ENCODE data around the gene TBC1D10A. TPM values are rescaled to one million over a fixed set of nuclear protein-coding genes. Genes with fewer than 3 reads are reported as not detected.

Gene TBC1D10A
- polyA plus RNA-seq, 1 of the 3 experiments (the other 2 are of a cell fraction), result 15.3 TPM

- no peak overlapping the region for H3K4me3 ChIP-seq (ENCODE audit: low read depth in 2 of 2, low read length in 1 of 2)
- H4K20me1 ChIP-seq (ENCODE audit: insufficient read depth), result no peaks in the 10 kb centered on the region
- ChIA-PET POLR2A (interaction anchor here (0.6 kb wide), 1 partner anchor 699 kb away, joined by 3 read pairs; no protein-coding TSS in a partner anchor), CTCF (interaction anchor here (1.3 to 3.8 kb wide), 3 partner anchors 10 to 158 kb away, joined by 7 to 25 read pairs (median 9); no protein-coding TSS in a partner anchor)
- DNase-seq, result no peak
- H3K36me3 ChIP-seq (replicated peaks in 1 of 2; ENCODE audit: control insufficient read depth in 1 of 2, insufficient read depth in 2 of 2, low read length in 1 of 2), result no peaks in the 10 kb centered on the region
- H3K27me3 ChIP-seq (ENCODE audit: insufficient read depth), result no peaks in the 10 kb centered on the region
- TF ChIP-seq RCOR1 (IDR thresholded peaks at IDR 0.05; ENCODE audit: low read length), result no peak
- TF ChIP-seq FOSL2 (IDR thresholded peaks at IDR 0.05; ENCODE audit: borderline replicate concordance, low read depth), result no peak
- no peak for TF ChIP-seq POLR2AphosphoS5 (IDR thresholded peaks at IDR 0.05; ENCODE audit: low read depth, low read length)
- no peaks in the 10 kb centered on the region for H3F3A ChIP-seq (replicated peaks; ENCODE audit: insufficient read depth)
- no peaks in the 10 kb centered on the region for H3K9me2 ChIP-seq
- H3K79me2 ChIP-seq (ENCODE audit: insufficient read depth), result no peaks in the 10 kb centered on the region
- H2AFZ ChIP-seq (ENCODE audit: low read depth), result no peak overlapping the region
- no peak overlapping the region for H3K9ac ChIP-seq
- no peak overlapping the region for H3K4me2 ChIP-seq
- H3K4me1 ChIP-seq (ENCODE audit: control insufficient read depth in 1 of 2, insufficient read depth in 2 of 2, low read depth in 1 of 2, low read length in 1 of 2), result peaks cover 3 to 5% of the 10 kb centered on the region in 2 experiments; a peak in 2 of 4 replicates
- 86% methylated on average over 1 of the region's 9 CpGs for WGBS (ENCODE audit: low lambda C conversion rate)
- no peak overlapping the region for H3K27ac ChIP-seq (ENCODE audit: low read depth in 2 of 2, low read length in 1 of 2)
- no peaks in the 10 kb centered on the region for H3K9me3 ChIP-seq
Measured at GRCh38 chr22:30265131-30265720, 61.5 kb downstream of the TBC1D10A start.

- no peak overlapping the region for H3K4me3 ChIP-seq (ENCODE audit: low read depth in 2 of 2, low read length in 1 of 2)
- CTCF ChIA-PET, result interaction anchor here (0.8 to 5.6 kb wide), 22 partner anchors 8 to 160 kb away, joined by 3 to 43 read pairs (median 4); partner anchors contain the start of genes RNF215 and SEC14L2
- H3K27me3 ChIP-seq (ENCODE audit: insufficient read depth), result no peaks in the 10 kb centered on the region
- no peak for DNase-seq
- POLR2A ChIA-PET, result no interaction called here
- no peak overlapping the region for H2AFZ ChIP-seq (ENCODE audit: low read depth)
- WGBS (ENCODE audit: low lambda C conversion rate), result 94% methylated on average over 11 of the region's 17 CpGs
- H3K4me1 ChIP-seq (ENCODE audit: control insufficient read depth in 1 of 2, insufficient read depth in 2 of 2, low read depth in 1 of 2, low read length in 1 of 2), result peaks cover 3 to 5% of the 10 kb centered on the region in 2 experiments; a peak in 2 of 4 replicates
- no peaks in the 10 kb centered on the region for H3K9me2 ChIP-seq
- H3K27ac ChIP-seq (ENCODE audit: low read depth in 2 of 2, low read length in 1 of 2), result no peak overlapping the region
- H3K79me2 ChIP-seq (ENCODE audit: insufficient read depth), result no peaks in the 10 kb centered on the region
- no peak overlapping the region for H3K9ac ChIP-seq
- H3F3A ChIP-seq (replicated peaks; ENCODE audit: insufficient read depth), result no peaks in the 10 kb centered on the region
- no peaks in the 10 kb centered on the region for H4K20me1 ChIP-seq (ENCODE audit: insufficient read depth)
- H3K9me3 ChIP-seq, result no peaks in the 10 kb centered on the region
- H3K4me2 ChIP-seq, result peak overlapping the region; percentile 84; the same call in 1 of the 2 replicates
- H3K36me3 ChIP-seq (replicated peaks in 1 of 2; ENCODE audit: control insufficient read depth in 1 of 2, insufficient read depth in 2 of 2, low read length in 1 of 2), result no peaks in the 10 kb centered on the region
- TF ChIP-seq IRF3 (IDR thresholded peaks at IDR 0.05; ENCODE audit: low read depth, low read length) (no peak), MEF2A (IDR thresholded peaks at IDR 0.05; ENCODE audit: borderline replicate concordance, low read depth) (no peak), FOSL2 (IDR thresholded peaks at IDR 0.05; ENCODE audit: borderline replicate concordance, low read depth) (no peak), EP300 (IDR thresholded peaks at IDR 0.05; ENCODE audit: borderline replicate concordance in 1 of 2, low read depth in 1 of 2, low read length in 1 of 2) (no peak), USF2 (IDR thresholded peaks at IDR 0.05; ENCODE audit: borderline replicate concordance, low read depth, low read length) (no peak), CHD2 (IDR thresholded peaks at IDR 0.05; ENCODE audit: low read length, partially characterized antibody) (no peak), USF1 (IDR thresholded peaks at IDR 0.05; ENCODE audit: borderline replicate concordance, low read depth) (no peak), RFX5 (IDR thresholded peaks at IDR 0.05; ENCODE audit: low read length) (no peak), ELF1 (IDR thresholded peaks at IDR 0.05) (no peak), GATA2 (CRISPR knock-in tag; IDR thresholded peaks at IDR 0.05) (no peak), TAF1 (IDR thresholded peaks at IDR 0.05; ENCODE audit: borderline replicate concordance, low read depth, low read length) (no peak), RXRA (IDR thresholded peaks at IDR 0.05; ENCODE audit: borderline replicate concordance, low read depth) (no peak), PBX3 (IDR thresholded peaks at IDR 0.05) (no peak), POLR2AphosphoS5 (IDR thresholded peaks at IDR 0.05; ENCODE audit: low read depth, low read length) (no peak), MXI1 (IDR thresholded peaks at IDR 0.05; ENCODE audit: low read depth, low read length) (no peak), ZBTB33 (IDR thresholded peaks at IDR 0.05; ENCODE audit: borderline replicate concordance, low read depth) (no peak)
Measured at GRCh38 chr22:30263883-30264282, 62.9 kb downstream of the TBC1D10A start.
